HG02981 (cell line): ENCODE measurements around the gene RPS6KA3.
"Not testable (repeated sequence)": the region's sequence is repeated elsewhere in the genome, so short reads cannot be mapped to it uniquely, and the experiment has no call there.

Experiments
- ATAC-seq: cut with Tn5 transposase; IDR thresholded peaks from one replicate; pipeline ENCODE4 v1.9.1; 2021; ENCODE audit warnings: mild to moderate bottlenecking, moderate library complexity; ENCODE audit not compliant: unreplicated experiment

Gene RPS6KA3

DNA sequence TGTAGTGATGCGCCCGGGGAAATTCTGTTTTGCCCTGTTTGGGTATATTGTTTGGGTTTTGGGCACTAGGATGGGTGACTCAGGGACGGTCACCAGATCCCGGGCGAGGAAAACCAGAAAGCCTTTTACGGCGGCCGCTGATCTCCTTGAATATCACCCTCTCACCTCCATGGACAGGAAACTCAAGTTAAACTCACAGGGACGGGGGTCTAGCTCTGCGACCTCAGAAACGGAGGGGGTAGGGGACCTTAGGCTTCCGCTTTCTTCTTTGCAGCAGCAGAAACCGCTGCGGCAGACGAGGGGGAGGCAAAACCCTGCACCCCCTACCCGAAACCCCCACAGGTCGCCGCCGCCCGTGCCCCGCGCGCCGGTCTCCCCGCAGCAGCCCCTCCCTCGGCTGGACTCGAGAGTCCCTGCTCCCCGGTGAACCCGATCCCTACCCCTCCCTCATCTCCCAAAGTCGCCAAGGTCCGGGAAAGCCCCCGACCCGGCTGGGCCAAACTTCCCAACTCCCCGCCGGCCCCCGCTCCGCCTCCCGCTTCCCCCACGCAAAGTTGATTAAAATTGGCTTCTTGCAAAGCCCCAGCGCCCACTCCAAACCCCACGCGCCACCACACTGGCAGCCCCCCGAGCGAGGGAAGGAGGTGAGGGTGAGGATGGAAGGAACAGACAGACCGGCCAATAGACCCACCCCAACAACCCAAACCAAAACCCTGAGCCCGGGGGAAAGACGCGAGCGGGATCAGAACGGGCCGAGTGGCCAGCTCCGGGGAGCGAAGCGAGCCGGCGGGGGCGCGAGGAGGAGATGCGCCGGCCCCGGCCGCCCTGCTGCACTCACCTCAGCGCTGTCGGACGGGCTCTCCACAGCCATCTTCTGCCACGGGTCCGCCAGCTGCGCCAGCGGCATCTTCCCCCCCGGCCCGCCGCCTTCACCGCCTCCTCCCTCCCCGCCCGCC lies 705 bp downstream of the RPS6KA3 start:
- peak; percentile 21 for ATAC-seq

DNA sequence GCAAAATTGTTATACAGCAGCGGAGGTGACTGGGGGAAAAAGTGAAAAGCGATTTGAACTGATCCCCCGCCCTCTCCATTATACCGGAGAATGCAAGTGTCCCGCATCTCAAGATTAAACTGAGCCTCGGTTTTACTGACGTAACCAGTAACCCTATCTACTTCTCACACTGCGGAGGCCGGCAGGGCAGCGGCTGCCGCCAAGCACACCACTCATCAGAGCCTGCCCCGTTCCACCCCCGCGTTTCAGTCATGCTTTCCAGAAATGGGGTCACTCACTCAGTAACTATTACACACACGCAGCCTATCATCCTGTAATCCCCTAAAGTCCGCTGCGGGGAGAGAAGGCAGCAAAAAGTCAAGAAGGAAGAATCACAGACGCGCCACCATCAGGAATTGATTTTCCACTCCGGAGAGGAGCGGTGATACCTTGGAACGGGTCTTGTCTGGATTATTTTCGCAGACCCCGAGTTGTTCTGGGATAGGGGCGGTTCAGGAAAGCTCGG lies 1.4 kb downstream of the RPS6KA3 start:
- ATAC-seq, result peak; percentile 39

DNA sequence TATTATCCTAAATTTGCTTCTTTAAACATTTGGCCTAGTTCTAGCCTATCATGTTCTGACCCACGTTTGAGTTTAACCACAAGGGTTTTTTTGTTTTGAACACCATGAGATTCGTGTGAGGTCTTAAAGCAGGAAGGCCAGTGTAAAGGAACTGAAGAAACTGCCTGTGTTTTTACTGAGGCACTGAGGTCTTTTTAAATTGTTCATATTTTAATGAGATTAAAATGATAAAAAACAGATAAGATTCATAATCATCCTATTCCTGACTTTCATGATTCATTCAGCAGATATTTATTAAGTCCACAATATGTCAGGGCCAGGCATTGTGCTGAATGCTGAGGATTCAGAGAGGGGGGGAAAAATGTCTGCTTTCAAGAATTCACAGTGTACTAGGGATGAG lies 3.2 kb downstream of the RPS6KA3 start:
- no peak for ATAC-seq

DNA sequence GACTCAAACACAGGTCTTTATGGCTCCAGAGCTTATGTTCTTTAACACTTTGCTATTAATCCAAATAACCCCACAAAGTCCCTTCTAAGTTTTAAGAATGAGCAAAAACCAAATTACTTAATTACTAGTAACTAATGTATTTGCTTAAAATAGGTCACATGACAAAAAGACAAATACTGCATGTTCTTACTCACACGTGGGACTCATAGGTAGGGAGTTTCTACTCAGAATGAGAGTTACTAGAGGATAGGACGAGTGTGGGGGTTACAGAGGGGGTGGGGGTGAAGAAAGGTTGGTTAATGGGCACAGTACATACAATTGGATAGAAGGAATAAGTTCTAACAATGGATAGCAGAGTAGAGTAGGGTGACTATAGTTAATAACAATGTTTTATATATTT lies 5.8 kb downstream of the RPS6KA3 start:
- ATAC-seq, result no peak

DNA sequence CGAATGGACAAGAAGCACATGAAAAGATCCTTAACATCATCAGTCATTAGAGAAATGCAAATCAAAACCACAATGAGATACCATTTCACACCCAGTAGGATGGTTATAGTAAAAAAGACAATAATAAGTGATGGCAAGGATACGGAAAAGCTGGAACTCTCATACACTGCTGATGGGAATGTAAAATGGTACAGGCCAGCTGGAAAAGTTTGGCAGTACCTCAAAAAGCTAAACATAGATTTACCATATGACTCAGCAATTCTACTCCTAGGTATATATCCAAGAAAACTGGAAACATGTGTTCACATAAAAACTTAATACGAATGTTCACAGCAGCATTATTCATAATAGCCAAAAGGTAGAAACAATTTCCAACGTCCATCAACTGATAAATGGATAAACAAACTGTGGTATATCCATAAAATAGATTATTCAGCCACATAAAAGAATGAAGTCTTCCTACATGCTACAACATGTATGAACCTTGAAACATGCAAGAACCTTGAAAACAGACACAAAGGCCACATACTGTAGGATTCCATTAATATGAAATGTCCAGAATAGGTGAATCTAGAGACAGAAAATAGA lies 11.9 kb downstream of the RPS6KA3 start:
- ATAC-seq, result no peak

DNA sequence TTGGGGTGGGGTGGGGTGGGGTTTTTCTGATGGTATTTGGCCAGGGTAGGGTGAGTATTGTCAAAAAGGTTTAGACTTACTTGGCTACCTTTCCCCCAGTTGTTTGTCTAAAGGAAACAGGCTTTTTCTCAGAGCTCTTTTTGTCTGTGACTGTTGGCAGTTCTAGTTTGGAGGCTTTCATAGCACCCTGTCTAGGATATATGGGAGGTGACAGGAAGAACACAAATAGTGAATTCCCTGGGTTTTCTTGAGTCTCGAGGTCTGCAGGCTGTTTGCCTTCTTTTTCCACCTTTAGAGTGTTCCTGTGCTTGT lies 13.5 kb downstream of the RPS6KA3 start:
- ATAC-seq, result no peak

DNA sequence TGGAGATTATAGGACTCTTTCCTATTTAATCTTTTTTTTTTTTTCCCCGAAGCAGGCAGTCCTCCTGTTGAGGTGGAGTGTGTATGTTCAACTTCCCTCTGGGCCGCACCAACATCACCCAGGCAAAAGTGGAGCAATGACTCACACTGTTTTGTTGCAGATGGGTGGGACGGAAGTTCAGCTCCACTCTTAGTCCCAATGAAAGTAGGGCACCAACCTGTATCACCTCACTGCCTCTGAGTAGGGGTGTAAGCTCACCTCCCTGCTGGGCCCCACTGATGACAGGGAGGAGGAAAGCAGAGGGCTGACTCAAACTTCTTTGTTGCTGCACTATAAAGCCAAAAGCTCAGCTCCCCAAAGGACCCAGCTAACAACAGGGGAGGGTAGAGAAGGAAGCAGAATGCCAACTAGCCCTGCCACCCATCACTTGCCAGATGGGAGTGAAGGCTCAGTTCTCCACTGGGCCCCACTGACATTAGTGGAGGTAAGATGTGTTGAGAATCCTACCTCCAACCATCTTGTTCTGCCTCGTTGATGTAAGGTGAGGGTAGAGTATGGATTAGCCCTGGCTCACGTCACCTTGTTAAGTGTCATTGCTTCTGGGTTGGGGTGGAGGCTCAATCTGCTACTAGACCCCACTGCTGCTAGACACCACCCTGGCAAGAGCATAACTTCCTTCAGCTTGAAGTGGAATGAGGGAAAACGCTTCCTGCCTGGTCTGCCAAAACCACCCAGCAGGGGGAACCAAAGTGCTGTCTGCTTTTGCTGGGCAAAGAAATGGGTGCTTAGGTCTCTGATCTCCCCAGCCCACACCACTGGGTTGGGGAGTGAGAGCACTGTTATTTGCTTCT lies 14.1 kb downstream of the RPS6KA3 start:
- ATAC-seq, result no peak

DNA sequence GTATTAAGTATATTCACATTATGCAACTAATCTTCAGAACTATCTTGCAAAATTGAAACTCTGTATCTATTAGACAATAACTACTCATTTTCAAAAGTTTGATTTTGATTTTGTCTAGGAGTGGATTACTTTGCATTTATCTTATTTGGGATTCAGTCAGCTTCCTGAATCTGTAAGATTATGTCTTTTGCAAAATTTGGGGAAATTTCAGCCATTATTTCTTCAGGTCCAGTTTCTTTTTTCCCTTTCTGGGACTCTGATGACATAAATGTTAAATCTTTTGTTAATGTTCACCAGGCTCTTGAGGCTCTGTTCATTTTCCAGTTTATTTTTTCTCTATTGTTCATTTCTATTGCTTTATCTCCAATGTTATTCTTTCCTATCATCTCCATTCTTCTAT lies 15.0 kb downstream of the RPS6KA3 start:
- no peak for ATAC-seq

DNA sequence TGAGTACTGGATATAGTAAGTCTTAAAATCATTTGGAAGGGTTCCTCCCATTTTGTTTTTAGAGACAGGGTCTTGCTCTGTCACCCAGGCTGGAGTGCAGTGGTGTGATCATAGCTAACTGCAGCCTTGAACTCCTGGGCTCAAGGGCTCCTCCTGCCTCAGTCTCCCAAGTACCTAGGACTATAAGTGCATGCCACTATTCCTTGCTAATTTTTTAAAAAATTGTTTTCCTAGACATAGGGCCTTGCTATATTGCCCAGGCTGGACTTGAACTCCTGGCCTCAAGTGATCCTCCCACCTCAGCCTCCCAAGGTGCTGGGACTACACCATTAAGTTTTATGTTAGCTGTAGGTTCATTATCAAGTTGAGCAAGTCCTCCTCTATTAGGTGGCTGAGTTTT lies 16.6 kb downstream of the RPS6KA3 start:
- ATAC-seq, result not testable (repeated sequence)

DNA sequence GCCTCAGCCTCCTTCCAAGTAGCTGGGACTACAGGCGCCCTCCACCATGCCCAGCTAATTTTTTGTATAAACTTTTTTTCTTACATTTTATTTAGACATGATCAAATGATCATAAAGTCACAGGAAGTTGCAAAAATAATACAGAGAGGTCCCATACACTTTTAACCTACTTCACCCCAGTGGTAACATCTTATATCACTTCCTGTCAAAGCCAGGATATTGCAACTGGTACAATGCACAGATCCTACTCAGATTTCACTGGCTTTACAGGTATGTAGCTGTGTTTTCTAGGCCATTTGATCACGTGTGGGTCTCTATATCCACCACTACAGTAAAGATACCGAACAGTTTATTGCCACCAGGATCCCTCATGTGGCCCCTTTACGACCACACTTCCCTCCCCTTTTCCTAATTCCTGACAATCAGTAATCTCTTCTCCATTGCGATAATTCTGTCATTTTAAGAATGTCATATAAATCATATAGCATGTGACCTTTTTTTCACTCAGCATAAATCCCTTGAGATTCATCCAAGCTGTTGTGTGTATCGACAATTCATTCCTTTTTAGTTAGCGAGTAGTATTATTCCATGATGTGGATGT lies 18.0 kb downstream of the RPS6KA3 start:
- no peak for ATAC-seq

DNA sequence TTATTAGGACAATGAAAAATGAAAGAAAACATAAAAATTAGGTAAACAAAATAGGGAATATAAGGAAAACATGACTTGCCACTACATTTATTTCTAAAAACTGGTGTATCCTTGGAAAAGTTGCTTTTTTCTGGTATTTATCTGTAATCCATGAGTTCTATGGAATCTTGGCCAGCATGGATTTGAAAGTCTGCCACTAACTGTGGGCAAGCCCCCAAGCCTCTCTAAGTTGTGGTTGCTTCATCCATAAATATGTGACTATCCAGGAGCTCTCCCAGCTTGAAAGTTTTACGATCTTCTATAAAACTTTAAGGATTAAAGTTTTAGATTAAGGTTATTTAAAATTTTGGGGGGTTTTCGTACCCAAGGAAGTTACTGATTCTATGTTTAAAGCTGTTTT lies 21.8 kb downstream of the RPS6KA3 start:
- no peak for ATAC-seq

DNA sequence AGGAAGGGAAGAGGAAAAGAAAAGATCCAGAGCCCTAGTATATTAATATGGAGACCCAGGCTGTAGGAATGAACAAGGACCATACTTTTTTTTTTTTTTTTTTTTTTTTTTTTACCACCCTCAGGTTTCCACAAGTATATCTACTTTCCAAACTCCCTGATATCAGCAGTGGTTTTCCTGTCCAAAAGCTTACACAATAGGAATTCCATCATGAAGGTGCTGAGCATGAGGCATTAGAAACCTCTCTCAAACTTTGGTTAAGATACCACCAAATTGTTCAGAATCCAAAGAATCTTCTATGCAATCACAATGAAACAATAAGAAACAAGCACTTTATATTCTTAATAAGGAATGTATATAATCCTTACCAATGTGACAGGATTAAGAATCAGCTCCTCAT lies 26.5 kb downstream of the RPS6KA3 start:
- ATAC-seq, result no peak

DNA sequence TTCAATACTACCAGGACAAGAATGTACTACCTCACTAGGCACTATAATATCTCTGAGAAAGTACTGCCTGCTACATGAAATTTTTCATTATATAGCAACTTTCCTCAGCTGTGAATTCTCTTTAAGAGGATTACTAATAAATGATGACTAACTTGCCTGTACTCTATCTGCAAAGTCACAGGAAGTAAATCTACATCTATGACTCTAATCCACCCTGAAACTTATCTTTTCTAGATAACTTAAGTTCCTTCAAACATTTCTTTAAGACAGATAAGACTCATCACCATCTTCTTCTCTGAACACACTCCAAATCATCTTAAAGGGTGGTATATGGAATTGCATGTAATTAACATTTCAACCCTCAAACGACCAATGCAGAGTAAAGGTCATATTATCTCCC lies 28.8 kb downstream of the RPS6KA3 start:
- no peak for ATAC-seq

DNA sequence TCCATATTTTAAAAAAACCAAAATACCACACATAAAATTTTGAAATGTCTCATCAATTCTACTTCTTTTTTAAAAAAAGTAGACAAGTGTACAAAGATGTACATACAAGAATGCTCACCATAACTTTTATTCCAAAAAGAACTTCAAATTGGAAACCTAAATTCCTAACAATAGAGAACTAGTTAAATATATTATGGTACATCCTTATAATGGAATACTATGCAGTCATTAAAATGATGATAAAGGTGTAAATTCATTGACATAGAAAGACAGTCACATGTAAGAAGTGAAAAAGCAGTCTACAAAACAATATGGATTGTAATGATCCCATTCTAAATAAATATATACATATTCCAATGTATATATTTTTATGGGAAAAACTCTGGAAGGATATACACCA lies 31.0 kb downstream of the RPS6KA3 start:
- ATAC-seq, result no peak

DNA sequence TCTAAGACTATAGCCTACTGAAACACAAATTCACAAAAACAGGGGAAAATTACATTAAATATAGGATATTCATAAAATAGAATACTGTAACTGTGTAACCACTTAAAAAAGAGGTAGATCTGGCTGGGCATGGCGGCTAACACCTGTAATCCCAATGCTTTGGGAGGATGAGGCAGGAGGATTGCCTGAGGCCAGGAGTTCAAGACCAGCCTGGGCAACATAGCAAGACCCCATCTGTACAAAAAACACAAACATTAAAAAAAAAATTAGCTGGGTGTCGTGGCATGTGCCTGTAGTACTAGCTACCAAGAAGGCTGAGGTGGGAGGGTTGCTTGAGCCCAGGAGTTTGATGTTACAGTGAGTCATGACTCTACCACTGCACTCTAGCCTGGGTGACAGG lies 33.4 kb downstream of the RPS6KA3 start:
- no peak for ATAC-seq

DNA sequence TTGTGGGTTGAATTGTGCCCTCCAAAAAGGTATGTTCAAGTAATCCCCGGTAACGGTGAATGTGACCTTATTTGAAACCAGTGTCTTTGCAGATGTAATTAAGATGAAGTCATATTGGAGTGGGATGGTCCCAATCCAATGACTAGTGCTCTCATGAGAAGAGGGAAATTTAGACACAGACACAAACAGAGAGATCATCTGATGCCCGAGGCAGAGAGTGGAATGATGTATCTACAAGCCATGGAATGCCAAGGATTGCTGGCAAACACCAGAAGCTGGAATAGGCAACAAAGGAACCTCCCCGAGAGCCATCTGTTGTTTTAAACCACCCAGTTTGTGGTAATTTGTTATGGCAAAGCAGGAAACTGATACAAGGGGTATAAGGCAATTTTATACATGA lies 35.1 kb downstream of the RPS6KA3 start:
- ATAC-seq, result no peak

DNA sequence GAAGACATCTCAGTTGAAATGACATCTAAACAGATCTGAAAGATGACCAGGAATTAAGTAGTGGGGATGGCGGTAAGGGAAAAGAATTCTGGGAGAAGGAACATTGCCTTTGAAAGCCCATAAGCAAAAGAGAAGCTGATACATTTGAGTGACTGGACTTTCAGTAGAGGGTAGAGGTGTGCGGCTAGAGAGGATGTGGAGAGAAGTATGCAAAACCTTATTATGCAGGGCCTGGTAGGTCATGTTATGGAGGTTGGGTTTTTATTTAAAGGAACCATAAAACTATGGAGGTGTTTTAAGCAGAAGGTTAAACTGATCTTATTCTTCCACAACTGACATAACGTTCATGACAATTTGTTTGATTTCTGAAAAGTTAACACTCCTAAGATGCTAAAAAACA lies 36.3 kb downstream of the RPS6KA3 start:
- ATAC-seq, result peak; percentile 75

DNA sequence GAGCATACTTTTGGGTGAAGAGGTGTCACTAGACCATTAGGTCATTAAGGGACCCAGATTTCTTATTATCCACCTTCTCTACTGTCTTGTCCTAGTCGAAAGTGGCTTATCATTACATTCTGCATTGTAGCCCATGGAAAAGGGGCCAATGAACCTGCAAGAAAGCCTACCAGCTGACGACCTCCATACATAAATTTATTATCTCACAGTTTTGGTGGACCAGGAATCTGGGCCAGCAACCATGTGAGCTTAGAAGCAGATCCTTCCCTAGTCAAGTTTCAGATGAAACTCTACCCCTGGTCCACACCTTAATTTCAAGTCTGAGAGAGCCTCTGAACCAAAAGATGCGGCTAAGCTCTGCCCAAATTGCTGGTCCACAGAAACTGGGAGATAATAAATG lies 37.6 kb downstream of the RPS6KA3 start:
- ATAC-seq, result no peak

DNA sequence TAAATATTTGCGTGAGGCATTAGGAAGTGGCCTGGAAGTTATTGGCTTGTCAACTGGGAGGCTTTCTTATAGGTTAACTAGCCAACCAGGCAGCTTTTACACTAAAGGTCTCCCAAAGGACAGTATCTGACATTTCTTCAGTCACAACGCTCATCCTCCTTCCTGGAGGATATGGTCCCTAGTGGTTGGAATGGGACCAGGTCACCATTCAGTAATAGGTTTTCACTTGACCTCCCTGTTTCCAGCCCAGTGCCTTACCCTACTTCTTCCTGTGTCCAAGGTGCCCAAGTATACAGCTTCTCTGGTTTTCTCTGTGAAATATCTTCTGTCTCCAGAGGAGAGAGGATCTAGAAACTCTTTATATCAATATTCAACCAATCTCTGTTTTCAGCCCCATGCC lies 38.5 kb downstream of the RPS6KA3 start:
- no peak for ATAC-seq

DNA sequence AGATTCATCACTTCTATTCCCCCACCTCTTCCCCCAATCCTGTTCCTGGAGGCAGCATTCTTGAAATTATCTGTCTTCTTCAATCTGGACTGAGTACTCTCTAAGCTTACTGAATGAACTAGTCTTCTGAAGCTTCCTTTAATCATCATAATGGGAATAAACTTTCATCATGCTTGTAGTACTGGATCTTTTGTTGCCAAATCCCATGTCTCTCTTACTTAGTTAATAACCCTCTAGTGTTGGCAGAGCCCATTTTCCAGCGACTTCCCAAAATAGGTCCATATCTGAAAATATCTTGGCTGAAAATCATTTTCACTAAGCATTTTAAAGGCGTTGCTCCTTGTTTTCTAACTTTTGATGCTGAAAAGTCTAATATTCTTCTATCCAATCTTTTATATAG lies 39.6 kb downstream of the RPS6KA3 start:
- no peak for ATAC-seq

DNA sequence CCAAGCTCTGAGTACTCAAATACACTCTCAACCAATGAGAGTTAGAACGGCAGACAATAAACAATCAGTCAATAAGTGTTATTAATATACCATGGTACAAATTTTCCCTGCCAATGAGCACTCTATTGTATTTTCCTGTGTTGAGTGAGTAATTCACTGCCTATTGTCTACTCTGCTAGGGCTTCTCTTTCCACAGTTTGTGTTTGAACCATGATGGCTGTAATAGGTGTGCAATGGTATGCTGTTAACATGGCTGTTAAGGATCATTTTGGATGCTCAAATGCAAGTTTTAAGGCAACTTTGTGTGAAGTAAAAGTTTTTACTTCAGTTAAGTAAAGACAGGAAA lies 41.2 kb downstream of the RPS6KA3 start:
- ATAC-seq, result no peak
